Left forelimb (tissue), 1 donor: ENCODE results near the gene CCDC187.

Experiments
- DNase-seq: peaks from one replicate; pipeline ENCODE4 v3.0.0-alpha.2; 2018; ENCODE audit warnings: low spot score

CCDC187 gene

GRCh38 chr9:136225748-136226679 lies 77.9 kb downstream of the CCDC187 start:
- DNase-seq, result no peak

DNA sequence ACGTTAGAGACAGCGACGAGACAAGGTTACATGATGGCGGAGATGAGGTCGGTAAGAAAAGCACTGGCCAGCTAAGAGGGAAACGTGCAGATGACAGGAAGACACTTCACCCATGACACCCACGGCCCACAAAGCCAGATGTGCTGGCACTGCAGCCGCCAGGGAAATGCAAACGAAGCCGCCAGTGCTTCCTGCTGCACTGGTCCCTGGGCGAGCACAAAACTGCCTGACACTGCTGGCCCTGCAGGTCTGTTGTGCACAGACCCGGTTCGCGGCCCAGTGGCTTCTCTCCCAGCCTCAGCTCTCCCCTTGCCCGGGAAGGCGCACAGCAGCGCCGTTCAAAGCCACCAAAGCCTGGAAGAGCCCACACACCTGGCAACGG lies 78.5 kb downstream of the CCDC187 start:
- no peak for DNase-seq

DNA sequence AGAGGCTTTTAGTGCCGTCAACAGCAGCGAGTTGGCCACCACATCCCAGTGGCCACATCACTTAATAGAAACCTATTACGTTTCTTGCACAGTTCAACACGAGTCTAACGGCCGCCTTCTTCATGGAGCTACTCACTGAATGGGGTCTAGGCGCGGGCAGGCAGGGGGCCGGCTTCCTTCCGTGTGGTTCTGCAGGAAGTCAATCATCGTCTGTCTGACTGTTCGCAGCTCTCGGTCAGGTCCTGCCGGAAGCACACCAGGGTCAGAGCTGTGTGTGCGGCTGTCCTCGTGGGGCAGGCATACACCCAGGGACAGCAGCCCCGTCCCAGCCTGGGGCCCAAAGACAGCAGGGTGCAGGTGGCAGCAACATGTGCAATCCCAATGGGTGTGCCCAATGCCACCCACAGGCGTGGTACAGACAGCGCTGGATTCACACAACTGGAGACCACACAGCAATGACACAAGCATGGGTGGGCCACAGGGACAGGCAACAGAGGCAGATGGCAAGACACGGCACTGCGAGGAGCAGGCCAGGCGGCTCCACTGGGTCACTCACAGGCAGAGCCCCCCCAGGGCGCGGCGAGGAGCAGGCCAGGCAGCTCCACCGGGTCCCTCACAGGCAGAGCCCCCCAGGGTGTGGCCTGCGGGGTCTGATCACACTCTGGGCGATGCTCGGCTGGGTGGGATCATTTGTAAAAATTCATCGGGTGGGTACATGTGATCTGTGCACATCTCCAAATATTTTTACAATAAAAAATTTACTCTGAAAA lies 79.8 kb downstream of the CCDC187 start:
- DNase-seq, result no peak

DNA sequence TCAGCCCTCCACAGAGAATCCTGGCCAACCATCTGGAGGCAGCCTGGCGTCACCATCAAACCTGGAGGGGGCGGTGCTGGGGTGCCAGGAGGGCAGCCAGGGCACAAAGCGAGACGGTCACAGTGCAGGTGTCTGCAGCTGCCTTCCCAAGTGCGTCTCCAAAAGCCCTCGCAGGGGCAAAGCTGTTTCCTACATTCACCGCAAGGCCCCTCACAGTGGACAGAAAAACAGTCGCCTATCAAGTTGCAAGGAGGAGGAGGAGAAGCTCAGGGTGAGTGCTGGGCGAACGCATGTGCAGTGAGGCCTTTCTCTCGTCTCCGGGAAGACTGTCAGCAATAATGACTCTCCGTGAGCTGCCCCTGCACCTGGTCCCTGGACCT lies 81.0 kb downstream of the CCDC187 start:
- DNase-seq, result no peak

DNA sequence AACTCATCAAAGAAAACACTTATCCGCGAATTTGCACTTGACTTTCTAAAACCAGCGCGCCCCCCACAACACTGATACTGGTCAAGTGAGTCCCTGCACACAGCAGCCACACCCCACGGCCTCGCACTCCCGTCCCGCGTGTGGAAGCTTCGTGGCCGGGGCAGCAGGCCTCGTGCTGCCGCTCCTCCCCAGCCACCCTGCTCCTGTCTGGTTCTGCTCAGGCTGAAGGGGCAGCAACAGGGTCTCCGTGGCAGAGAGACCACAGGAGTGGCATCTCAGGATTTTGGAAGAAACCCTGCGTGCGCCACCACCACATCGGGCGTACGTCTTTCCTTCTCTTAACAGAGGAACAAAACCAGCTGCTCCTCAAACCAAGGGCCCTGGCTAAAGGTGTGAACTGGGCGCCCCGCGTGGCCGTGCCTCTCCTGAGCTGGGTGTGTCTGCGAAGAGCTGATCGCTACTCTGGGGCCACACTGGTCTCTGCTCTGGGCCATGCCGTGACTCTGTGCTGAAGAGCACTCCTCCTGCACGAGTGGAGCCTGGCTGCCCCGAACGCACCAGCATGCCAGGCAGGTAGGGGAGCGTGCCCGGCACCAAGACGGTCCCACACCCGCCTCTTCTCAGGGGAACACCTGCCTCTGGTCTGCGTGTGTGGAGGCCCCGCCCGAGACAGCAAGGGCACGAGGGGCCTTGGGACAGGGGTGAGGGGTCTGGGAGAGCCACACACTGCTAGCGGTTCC lies 81.6 kb downstream of the CCDC187 start:
- DNase-seq, result no peak

- DNase-seq, result no peak
These were observed 83.7 kb downstream of the CCDC187 start for GRCh38 chr9:136220017-136220729.

DNA sequence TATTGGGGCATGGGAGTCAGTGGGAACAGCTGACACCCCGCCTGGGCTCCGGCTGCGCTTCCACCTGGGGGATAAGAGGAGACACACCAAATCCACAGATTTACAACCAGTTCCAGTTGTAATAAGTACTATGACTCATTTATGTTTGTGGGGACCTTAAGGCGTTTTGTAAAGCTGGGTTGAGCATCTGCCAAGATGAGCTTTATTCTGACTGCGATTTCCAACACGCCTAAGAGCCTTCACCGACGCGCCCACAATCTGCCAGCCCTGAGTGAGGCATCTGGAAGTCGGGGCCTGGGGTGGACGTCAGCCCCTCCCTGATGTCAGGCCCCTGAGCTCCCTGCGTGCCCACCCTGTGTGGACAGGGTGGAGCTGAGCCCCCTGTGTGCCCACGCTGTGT lies 84.6 kb downstream of the CCDC187 start:
- no peak for DNase-seq

DNA sequence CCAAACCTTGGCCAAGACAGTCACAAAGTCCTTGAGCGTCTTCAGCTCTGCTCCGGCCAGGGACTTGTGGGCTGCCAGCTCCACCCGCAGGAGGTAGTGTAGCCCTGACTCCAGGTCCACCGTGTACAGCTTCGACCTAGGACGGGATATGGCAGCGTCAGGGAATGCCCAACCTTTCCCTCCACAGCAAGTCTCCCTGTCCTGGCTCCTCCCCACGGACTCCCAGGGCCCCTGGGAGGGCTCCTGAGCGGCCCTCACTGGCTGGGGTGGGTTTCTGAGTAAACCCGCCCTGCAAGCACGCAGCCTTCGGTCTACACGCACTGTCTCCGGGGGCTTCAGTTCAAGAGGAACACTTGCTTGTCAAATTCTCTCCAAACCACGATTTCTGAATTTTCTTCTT lies 85.2 kb downstream of the CCDC187 start:
- no peak for DNase-seq

GRCh38 chr9:136218271-136218670 lies 85.6 kb downstream of the CCDC187 start:
- no peak for DNase-seq

DNA sequence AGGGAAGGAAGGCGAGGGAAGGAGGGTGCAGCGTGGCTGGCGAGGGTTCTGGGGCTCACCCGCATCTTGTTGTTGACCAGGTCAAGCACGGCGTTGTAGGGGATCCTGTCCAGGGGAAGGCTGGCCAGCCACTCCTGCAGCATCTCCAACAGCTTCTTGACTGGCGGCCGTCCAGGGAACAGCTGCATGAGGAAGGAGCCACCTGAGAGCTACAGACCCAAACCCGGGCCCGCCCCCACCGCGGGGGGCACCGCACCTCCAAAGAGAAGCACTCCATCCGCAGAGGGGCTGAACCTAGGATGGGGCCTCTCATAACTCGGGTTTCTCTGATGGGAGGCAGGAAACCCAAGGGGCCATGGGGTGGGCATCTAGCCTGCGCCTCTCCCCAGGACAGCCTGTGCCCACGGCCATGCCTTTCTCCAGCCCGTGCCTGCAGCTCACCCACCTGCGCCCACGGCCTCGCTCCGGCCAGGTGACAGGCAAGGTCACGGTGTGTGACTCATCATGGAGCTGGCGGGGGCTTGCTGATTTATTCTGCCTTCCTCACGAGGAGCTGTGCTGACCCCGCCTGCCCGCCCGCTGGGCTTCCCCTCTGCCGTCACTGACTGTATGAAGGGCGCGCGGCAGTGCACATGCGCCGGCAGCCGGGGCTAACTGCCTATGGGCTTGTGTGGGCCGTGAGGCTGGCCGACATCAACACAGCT lies 87.2 kb downstream of the CCDC187 start:
- no peak for DNase-seq

- no peak for DNase-seq
These were observed 90.2 kb downstream of the CCDC187 start for GRCh38 chr9:136213733-136214132.

DNA sequence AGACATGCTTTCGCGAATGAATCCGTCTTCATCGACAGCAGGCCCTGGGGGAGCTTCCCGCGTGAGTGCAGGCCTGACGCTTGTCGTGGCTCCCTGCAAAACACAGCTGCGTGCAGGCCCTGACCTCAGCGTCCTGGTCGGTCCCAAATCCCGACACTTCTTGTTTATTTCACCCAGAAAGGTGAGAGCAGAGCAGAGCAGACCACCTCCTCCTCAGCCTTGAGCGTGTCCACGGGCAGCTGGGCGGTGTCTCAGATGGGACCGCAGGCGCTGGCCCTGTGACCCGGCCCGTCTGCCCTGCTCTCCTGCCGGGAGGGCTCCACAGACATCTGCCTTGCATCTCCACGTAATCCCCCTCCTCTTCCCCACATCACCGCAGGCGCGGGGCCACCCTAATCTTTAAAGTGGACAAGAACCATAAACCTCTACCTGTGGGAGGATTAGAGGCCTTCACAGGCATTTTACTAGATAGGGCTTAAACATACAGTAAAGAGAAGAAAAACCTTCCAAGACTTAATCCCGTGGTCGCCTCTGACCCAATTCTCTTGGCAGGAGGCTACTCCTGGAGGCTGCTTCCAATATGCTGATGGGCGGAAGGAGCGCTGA lies 91.4 kb downstream of the CCDC187 start:
- no peak for DNase-seq

GRCh38 chr9:136211441-136212344 lies 92.2 kb downstream of the CCDC187 start:
- no peak for DNase-seq

DNA sequence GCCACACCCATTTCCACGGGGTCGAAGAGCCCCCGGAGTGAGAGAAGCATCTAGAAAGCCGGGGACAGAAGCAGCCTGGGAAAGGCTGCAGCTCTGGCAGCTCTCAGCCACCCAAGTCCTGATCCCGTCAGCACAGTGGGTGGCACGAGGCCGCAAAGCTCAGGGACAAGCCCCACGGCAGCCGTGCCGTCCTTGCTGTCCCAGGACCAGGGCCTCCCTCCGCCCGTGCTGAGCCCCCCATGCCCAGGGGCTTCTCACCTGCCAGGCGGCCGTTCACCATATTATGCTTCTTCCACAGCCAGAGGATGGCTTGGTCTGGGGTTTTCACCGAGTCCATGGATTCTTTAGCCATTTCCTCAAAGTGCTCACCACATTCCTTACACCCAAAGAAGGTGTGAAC lies 92.9 kb downstream of the CCDC187 start:
- DNase-seq, result no peak

DNA sequence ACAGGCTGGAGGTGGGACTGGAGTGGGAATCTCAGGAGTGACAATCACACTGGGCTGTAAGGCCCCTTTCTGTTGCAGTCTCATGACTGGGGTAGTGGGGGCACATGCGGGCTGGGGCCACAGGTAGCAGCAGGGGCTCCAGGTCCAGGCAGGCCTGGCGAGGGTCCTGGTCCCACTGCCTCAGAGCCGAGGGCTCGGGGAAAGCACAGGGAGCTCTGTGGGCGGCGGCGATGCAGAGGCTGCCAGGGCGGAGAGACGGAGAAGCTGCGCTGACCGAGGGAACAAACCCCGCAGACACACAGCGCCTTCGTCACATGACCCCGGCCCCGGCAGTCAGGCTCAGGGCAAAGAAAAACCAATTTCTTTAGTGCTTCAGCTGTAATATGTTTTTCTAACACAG lies 93.6 kb downstream of the CCDC187 start:
- DNase-seq, result no peak

GRCh38 chr9:136209786-136210185 lies 94.1 kb downstream of the CCDC187 start:
- DNase-seq, result no peak

DNA sequence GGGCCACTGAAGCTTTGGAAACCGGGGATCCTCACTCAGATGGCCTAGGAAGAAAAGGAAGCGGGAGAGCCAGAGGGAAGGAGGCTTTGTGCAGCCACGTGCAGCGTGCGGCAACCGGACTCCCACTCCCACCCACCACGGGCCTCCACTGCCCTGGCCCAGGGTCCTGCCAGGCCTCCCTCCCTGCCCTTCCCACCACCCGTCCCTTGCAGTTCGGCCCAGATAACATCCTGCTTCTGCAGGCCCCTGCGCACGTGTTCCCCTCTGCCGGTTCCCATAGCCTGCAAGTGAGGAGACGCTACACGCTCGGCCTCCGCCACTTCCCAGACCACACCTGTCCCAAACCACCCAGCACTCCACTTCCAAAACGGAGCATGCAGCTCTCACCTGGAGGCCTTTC lies 94.7 kb downstream of the CCDC187 start:
- DNase-seq, result no peak

- no peak for DNase-seq
These were observed 95.2 kb downstream of the CCDC187 start for GRCh38 chr9:136208675-136209074.

GRCh38 chr9:136207616-136208015 lies 96.3 kb downstream of the CCDC187 start:
- no peak for DNase-seq
